Glutamatergic neuron (in vitro differentiated cells): ENCODE results near the gene SEC14L3. TPM values are rescaled to one million over a fixed set of nuclear protein-coding genes. Genes with fewer than 3 reads are reported as not detected.
"Not testable (repeated sequence)": the region's sequence is repeated elsewhere in the genome, so short reads cannot be mapped to it uniquely, and the experiment has no call there.

Source experiments
- DNase-seq: peaks from one replicate; pipeline ENCODE4 v3.0.0; 2022
- H3K27ac Mint-ChIP-seq: one replicate; pipeline ENCODE4 v1.8.0; 2020; ENCODE audit warnings: mild to moderate bottlenecking, mixed read lengths, inconsistent platforms; ENCODE audit not compliant: unreplicated experiment
- H3K27me3 Mint-ChIP-seq: one replicate; pipeline ENCODE4 v1.8.0; 2020; ENCODE audit warnings: mild to moderate bottlenecking, moderate library complexity, mixed read lengths, inconsistent platforms; ENCODE audit not compliant: unreplicated experiment
- H3K36me3 Mint-ChIP-seq: one replicate; pipeline ENCODE4 v1.8.0; 2020; ENCODE audit warnings: mild to moderate bottlenecking, mixed read lengths, inconsistent platforms; ENCODE audit not compliant: unreplicated experiment
- H3K4me1 Mint-ChIP-seq: one replicate; pipeline ENCODE4 v1.8.0; 2020; ENCODE audit warnings: mild to moderate bottlenecking, low read depth, mixed read lengths, inconsistent platforms; ENCODE audit not compliant: unreplicated experiment
- H3K4me3 Mint-ChIP-seq: one replicate; pipeline ENCODE4 v1.8.0; 2020; ENCODE audit warnings: mild to moderate bottlenecking, mixed read lengths, inconsistent platforms; ENCODE audit not compliant: unreplicated experiment
- H3K9me3 Mint-ChIP-seq: one replicate; pipeline ENCODE4 v1.8.0; 2020; ENCODE audit warnings: mild to moderate bottlenecking, moderate library complexity, mixed read lengths, inconsistent platforms; ENCODE audit not compliant: unreplicated experiment
- CTCF ChIP-seq: fragments of 200-600 bp; sonication (generic); IDR thresholded peaks from one replicate; pipeline ENCODE4 v1.5.0; 2021; ENCODE audit not compliant: partially characterized antibody, unreplicated experiment
- total RNA-seq: library from RNA; stranded (reverse); fragmentation: NEBNext Ultra II Directional; extraction: Animal tissue kit (Norgen Biotek cat#: 25700); gene quantifications from one replicate; pipeline ENCODE4 v1.2.1, GENCODE V29; 2021; ENCODE audit not compliant: unreplicated experiment

Gene SEC14L3
- total RNA-seq, 1 donor from 2014 or later: not detected

- Mint-ChIP-seq H3K36me3 (no peaks in the 10 kb centered on the region), H3K4me3 (no peak overlapping the region), H3K9me3 (peaks cover 2% of the 10 kb centered on the region), H3K27ac (no peak overlapping the region), H3K27me3 (peaks cover 2% of the 10 kb centered on the region), H3K4me1 (no peaks in the 10 kb centered on the region)
- no peak for TF ChIP-seq CTCF
- no peak for DNase-seq
Observed at GRCh38 chr22:30470655-30471054, 1.2 kb downstream of the SEC14L3 start.

GRCh38 chr22:30469165-30469564 lies 2.7 kb downstream of the SEC14L3 start:
- H3K36me3 Mint-ChIP-seq: no peaks in the 10 kb centered on the region
- peaks cover 7% of the 10 kb centered on the region for H3K27me3 Mint-ChIP-seq
- H3K4me3 Mint-ChIP-seq: no peak overlapping the region
- no peak for TF ChIP-seq CTCF
- H3K9me3 Mint-ChIP-seq: no peaks in the 10 kb centered on the region
- no peak overlapping the region for H3K27ac Mint-ChIP-seq
- no peaks in the 10 kb centered on the region for H3K4me1 Mint-ChIP-seq
- DNase-seq: no peak

GRCh38 chr22:30460555-30460954 lies 11.3 kb downstream of the SEC14L3 start:
- not testable (repeated sequence) for H3K9me3 Mint-ChIP-seq, DNase-seq, H3K36me3 Mint-ChIP-seq, H3K27me3 Mint-ChIP-seq, H3K4me3 Mint-ChIP-seq, H3K4me1 Mint-ChIP-seq, H3K27ac Mint-ChIP-seq

GRCh38 chr22:30460147-30460546 lies 11.7 kb downstream of the SEC14L3 start:
- no peak overlapping the region for H3K4me3 Mint-ChIP-seq
- H3K36me3 Mint-ChIP-seq: no peaks in the 10 kb centered on the region
- H3K4me1 Mint-ChIP-seq: no peaks in the 10 kb centered on the region

GRCh38 chr22:30459181-30460052 lies 12.4 kb downstream of the SEC14L3 start:
- no peak overlapping the region for H3K4me3 Mint-ChIP-seq
- no peaks in the 10 kb centered on the region for H3K9me3 Mint-ChIP-seq
- no peak for TF ChIP-seq CTCF
- no peaks in the 10 kb centered on the region for H3K27me3 Mint-ChIP-seq
- no peak overlapping the region for H3K27ac Mint-ChIP-seq
- H3K36me3 Mint-ChIP-seq: no peaks in the 10 kb centered on the region
- DNase-seq: no peak
- no peaks in the 10 kb centered on the region for H3K4me1 Mint-ChIP-seq

More at GRCh38 chr22:30460147-30460546, 11.7 kb downstream of the SEC14L3 start:
- H3K9me3 Mint-ChIP-seq: no peaks in the 10 kb centered on the region
- no peak for TF ChIP-seq CTCF
- H3K27me3 Mint-ChIP-seq: peaks cover 3% of the 10 kb centered on the region
- H3K27ac Mint-ChIP-seq: no peak overlapping the region
- no peak for DNase-seq
